ENCODE measurements around the gene TYMP.
"Not testable (repeated sequence)": the region's sequence is repeated elsewhere in the genome, so short reads cannot be mapped to it uniquely, and the experiment has no call there.

GRCh38 chr22:50541667-50542026 lies 11.8 kb upstream of the TYMP start:
- TF ChIP-seq JUN (IDR thresholded peaks at IDR 0.05; ENCODE audit: low read depth, low read length); CTCF (IDR thresholded peaks at IDR 0.05; ENCODE audit: control extremely low read depth in 1 of 3, insufficient read depth in 1 of 3, low read depth in 1 of 3, low read length in 3 of 3); POLR2AphosphoS5 (IDR thresholded peaks at IDR 0.05; ENCODE audit: low read depth, low read length); SUZ12 (IDR thresholded peaks at IDR 0.05; ENCODE audit: low read length); EP300 (IDR thresholded peaks at IDR 0.05; ENCODE audit: borderline replicate concordance in 1 of 2, low read depth in 2 of 2, low read length in 2 of 2); KDM4A (IDR thresholded peaks at IDR 0.05; ENCODE audit: low read depth, low read length, severe bottlenecking): not testable (repeated sequence)
